IgD-negative memory B cell (primary cell): ENCODE data around the gene PIP4K2B. TPM values are rescaled to one million over a fixed set of nuclear protein-coding genes. Genes with fewer than 3 reads are reported as not detected.

Experiments used
- H3K27ac Mint-ChIP-seq, 3 donors: one replicate each; pipeline ENCODE4 v1.8.0; 2020 to 2022; ENCODE audit warnings: mild to moderate bottlenecking in 3 of 3, mixed read lengths in 3 of 3, moderate library complexity in 1 of 3
- H3K27me3 Mint-ChIP-seq: one replicate; pipeline ENCODE4 v1.8.0; 2021; ENCODE audit warnings: mixed read lengths
- H3K36me3 Mint-ChIP-seq: one replicate; pipeline ENCODE4 v1.8.0; 2020; ENCODE audit warnings: mild to moderate bottlenecking, mixed read lengths
- H3K4me1 Mint-ChIP-seq, 3 donors: one replicate each; pipeline ENCODE4 v1.8.0; 2020 to 2022; ENCODE audit warnings: mixed read lengths in 3 of 3, mild to moderate bottlenecking in 1 of 3
- H3K4me3 Mint-ChIP-seq, 4 donors: one replicate each; pipeline ENCODE4 v1.8.0; 2020 to 2022; ENCODE audit warnings: mild to moderate bottlenecking in 4 of 4, mixed read lengths in 4 of 4, moderate library complexity in 3 of 4
- H3K9me3 Mint-ChIP-seq, 3 donors: one replicate each; pipeline ENCODE4 v1.8.0; 2020 to 2021; ENCODE audit warnings: mixed read lengths in 3 of 3, mild to moderate bottlenecking in 1 of 3
- polyA plus RNA-seq: library from polyadenylated mRNA; unstranded; fragments of 300-500 nt; fragmentation: Illumina TruSeq; gene quantifications from one replicate; pipeline ENCODE4 v1.2.3, GENCODE V29; 2021

The PIP4K2B gene
- polyA plus RNA-seq, 1 donor from 2014 or later, result 11.5 TPM

DNA sequence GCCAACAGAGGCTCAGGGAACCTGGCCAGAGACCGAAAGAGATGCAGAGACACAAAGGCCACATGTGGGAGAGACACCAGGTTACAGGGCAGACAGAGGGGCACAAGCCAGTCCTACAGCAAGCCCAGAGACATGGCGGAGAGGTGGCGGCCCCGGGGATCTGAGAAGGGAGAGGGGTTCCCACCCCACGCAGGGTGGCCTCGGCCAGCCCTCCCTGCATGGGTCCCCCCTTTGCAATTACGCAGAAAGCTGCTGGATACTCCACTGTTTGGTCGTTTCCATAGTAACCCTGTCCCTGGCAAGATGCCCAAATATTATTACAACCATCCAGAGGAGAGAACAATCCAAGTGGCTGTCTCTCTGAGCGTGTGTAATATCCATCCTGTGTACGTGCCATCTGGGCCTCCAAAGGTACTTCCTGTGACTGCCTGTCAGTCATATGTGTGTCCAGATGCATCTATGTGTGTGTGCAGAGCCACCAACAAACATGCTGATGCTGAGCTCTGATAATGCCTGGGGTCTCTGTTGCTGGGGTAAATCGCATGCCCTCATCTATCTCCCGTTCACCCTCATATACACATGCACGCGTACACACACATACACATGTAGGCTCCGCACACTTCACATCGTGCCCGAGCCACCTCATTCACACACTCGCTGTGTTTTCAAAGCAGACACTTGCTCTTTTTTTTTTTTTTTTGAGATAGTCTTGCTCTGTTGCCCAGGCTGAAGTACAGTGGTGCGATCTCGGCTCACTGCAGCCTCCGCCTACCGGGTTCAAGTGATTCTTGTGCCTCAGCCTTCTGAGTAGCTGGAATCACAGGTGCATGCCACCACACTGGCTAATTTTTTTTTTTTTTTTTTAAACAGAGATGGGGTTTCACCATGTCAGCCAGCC is 56.7 kb downstream of the PIP4K2B start:
- Mint-ChIP-seq H3K9me3 (no peaks in the 10 kb centered on the region), H3K27me3 (peaks cover 23% of the 10 kb centered on the region), H3K4me3 (no peak overlapping the region), H3K4me1 (peaks cover 9 to 13% (median 11%) of the 10 kb centered on the region in 3 donors), H3K36me3 (no peaks in the 10 kb centered on the region), H3K27ac (no peak overlapping the region)

GRCh38 chr17:38741921-38742410 is 57.4 kb downstream of the PIP4K2B start:
- Mint-ChIP-seq H3K4me3 (no peak overlapping the region), H3K36me3 (no peaks in the 10 kb centered on the region), H3K9me3 (no peaks in the 10 kb centered on the region), H3K4me1 (peaks cover 9 to 13% (median 11%) of the 10 kb centered on the region in 3 donors), H3K27me3 (peaks cover 23% of the 10 kb centered on the region), H3K27ac (peak overlapping the region in 1 of 3 donors; percentile 73)

- Mint-ChIP-seq H3K27ac (no peak overlapping the region), H3K4me1 (peaks cover 5 to 8% (median 7%) of the 10 kb centered on the region in 3 donors), H3K36me3 (no peaks in the 10 kb centered on the region), H3K27me3 (peaks cover 18% of the 10 kb centered on the region), H3K4me3 (no peak overlapping the region), H3K9me3 (no peaks in the 10 kb centered on the region)
Measured at GRCh38 chr17:38741461-38741860, 57.9 kb downstream of the PIP4K2B start.

DNA sequence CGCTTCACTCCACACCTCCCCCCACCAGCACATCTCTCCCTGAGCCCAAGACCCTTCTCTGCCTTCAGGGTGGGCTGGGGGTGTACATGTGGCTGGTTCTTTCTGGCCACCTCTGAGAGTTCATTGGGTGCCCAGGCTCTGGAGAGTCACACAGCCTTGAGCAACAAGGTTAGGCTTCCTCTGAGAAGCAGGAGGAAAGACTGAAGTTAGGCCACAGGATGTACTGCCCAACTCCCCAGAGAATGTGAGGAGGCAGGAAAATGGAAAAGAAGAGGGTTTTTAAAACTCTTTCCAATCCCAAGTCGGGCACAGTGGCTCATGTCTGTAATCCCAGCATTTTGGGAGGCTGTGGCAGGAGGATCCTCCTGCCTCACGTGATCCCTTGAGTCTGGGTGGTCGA is 58.5 kb downstream of the PIP4K2B start:
- Mint-ChIP-seq H3K27me3 (peaks cover 11% of the 10 kb centered on the region), H3K27ac (no peak overlapping the region), H3K9me3 (no peaks in the 10 kb centered on the region), H3K36me3 (no peaks in the 10 kb centered on the region), H3K4me1 (peaks cover 0 to 4% (median under 1%) of the 10 kb centered on the region in 3 donors), H3K4me3 (no peak overlapping the region)

DNA sequence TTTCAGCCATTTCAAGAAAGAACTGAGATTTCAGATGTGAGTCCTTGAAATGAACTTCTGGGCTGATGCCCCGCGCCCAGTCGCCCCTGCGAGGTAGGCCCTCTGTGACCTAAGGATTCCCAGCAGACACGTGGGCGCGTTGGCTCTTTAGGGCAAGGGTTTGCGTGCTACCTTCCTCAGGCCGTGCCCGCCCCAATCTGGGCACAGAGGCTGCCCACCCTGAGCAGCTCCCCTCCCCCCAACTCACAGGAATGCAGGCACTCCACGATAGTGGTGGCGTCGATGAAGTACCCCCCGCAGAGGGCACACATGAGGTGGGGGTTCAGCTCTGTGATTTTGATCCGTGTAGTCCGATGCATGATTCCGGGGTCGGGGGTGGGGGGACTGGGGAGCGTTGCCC is 59.3 kb downstream of the PIP4K2B start:
- Mint-ChIP-seq H3K4me1 (peaks cover 0 to 4% (median under 1%) of the 10 kb centered on the region in 3 donors), H3K27me3 (peaks cover 11% of the 10 kb centered on the region), H3K36me3 (no peaks in the 10 kb centered on the region), H3K4me3 (no peak overlapping the region), H3K27ac (no peak overlapping the region), H3K9me3 (no peaks in the 10 kb centered on the region)

DNA sequence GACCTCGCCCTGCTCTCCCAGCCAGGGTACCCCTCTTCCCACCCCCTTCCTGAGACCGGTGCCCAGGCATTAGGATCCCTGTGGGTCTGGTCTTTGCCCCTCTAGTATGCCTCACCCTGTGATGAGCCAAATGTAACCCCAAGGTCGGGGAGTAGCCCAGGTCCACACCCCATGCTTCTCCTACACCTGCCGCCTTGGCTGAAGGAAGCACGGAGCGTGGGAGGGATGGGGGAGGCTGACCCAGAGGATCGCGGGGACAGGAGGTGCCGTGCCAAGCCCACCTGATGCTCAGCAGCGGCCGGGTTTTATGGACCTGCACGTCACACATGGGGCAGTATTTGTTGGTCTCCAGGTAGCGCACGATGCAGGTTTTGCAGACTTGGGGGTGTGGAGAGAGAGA is 60.1 kb downstream of the PIP4K2B start:
- H3K36me3 Mint-ChIP-seq, result peaks cover 2% of the 10 kb centered on the region

DNA sequence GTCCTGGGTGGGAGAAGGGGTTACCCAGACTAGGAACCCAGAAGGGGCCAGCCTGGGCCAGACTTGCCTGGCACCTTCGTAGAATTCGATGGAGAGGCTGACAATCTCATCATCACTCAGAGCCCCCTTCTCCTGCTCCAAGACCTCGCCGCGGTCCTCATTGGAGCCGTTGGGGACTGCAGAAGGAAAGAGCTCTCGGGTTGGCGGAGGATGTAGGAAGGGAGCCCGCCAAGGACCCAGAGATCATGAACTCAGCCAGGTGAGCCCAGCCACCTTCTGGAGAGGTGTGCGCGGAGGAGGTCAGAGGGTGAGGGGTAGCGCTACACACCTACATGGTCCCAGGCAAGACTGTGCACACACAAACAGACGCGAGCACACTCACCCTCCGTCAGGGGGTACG is 60.7 kb downstream of the PIP4K2B start:
- H3K4me1 Mint-ChIP-seq, result peaks cover 0 to 6% (median 4%) of the 10 kb centered on the region in 3 donors
- H3K36me3 Mint-ChIP-seq, result peaks cover 2% of the 10 kb centered on the region
- H3K27ac Mint-ChIP-seq, result no peak overlapping the region
- H3K27me3 Mint-ChIP-seq, result peaks cover 7% of the 10 kb centered on the region
- H3K9me3 Mint-ChIP-seq, result no peaks in the 10 kb centered on the region
- no peak overlapping the region for H3K4me3 Mint-ChIP-seq

More for the DNA sequence above, 60.1 kb downstream of the PIP4K2B start:
- H3K9me3 Mint-ChIP-seq, result no peaks in the 10 kb centered on the region
- no peak overlapping the region for H3K4me3 Mint-ChIP-seq
- no peak overlapping the region for H3K27ac Mint-ChIP-seq
- H3K4me1 Mint-ChIP-seq, result peaks cover 0 to 5% (median 4%) of the 10 kb centered on the region in 3 donors
- H3K27me3 Mint-ChIP-seq, result peaks cover 7% of the 10 kb centered on the region

DNA sequence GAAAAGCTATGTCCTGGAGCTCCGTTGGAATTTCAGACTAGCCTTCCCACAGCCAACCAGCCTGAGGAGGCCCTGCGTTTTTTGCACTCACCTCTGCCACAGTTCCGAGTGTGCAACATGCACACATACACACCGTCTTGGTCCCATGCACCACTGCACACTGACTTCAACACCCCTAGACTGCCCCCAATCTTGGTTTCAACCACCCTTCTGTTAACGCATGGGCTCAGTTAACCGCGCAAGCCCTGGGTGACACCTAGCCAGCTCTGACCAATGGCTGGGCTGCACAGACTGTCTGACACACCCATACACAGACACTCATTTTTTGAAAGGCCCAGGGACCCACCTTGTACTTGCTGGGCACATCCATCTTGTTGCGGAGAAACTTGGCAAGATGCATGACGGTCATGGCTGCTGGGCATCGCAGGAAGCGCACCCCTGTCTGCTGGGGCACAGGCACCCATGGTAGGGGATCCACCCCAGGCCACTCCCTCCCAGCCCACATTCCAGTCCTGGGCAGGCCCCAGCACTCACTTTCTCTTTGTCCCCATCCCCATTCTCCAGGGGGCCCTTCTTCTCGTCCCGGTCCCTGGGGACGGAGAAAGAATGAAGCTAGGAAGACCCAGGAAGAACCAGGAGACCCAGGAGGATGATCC is 61.2 kb downstream of the PIP4K2B start:
- peaks cover 7% of the 10 kb centered on the region for H3K27me3 Mint-ChIP-seq
- peak overlapping the region in 1 of 4 donors; percentile 56 for H3K4me3 Mint-ChIP-seq

DNA sequence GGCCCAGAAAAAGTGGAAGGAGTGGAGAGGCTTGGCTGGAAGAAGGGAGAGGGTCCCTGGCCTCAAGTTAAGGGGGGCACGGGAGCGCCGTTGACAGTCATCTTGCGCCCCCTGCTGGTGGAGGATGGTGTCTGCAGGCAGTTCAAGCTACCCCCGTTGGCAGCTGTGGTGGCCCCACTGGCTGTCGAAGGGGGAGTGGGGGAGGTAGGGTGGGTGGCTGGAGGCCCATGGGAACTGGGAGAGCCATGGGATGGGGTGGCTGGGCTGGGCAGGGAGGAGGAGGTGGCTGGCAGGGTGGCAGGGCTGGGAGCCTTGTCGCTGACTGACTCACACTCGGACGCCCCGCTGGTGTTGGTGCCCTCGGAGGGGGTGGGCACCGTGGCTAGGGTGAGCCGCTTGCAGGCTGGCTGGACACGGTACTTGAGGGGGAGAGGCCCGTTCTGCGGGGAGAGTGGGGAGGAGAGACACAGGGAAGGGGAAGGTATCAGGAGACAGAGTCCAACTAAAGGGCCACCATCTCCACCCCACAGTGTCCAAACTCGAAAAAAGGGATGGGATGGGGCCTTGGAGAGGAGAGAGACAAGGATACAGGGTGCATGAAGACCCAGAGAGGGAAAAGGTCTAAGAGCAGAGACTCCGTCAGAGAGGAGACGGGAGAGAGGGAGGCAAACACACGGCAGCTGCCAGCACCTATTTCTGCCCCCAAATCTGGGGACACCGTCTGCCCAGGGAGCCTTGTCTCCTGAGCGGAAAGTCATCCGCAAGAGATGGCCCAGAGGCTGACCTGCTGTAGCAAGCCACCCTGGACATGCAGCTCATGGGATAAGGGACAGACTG is 64.0 kb downstream of the PIP4K2B start:
- Mint-ChIP-seq H3K36me3 (peaks cover 2% of the 10 kb centered on the region), H3K4me3 (peak overlapping the region in 2 of 4 donors; percentile 10 to 12), H3K4me1 (peaks cover 7 to 19% (median 7%) of the 10 kb centered on the region in 3 donors), H3K27ac (peak overlapping the region in 1 of 3 donors; percentile 22), H3K9me3 (no peaks in the 10 kb centered on the region), H3K27me3 (peaks cover 4% of the 10 kb centered on the region)

More for the DNA sequence above, 61.2 kb downstream of the PIP4K2B start:
- Mint-ChIP-seq H3K27ac (no peak overlapping the region), H3K36me3 (peaks cover 2% of the 10 kb centered on the region), H3K9me3 (no peaks in the 10 kb centered on the region), H3K4me1 (peaks cover 0 to 7% (median 4%) of the 10 kb centered on the region in 3 donors)

GRCh38 chr17:38733982-38734973 is 65.1 kb downstream of the PIP4K2B start:
- Mint-ChIP-seq H3K9me3 (no peaks in the 10 kb centered on the region), H3K4me3 (peak overlapping the region in 1 of 4 donors; percentile 60), H3K4me1 (peaks cover 7 to 23% (median 11%) of the 10 kb centered on the region in 3 donors), H3K27ac (peak overlapping the region in 2 of 3 donors; percentile 71 to 75), H3K36me3 (peaks cover 2% of the 10 kb centered on the region), H3K27me3 (peaks cover 3% of the 10 kb centered on the region)

DNA sequence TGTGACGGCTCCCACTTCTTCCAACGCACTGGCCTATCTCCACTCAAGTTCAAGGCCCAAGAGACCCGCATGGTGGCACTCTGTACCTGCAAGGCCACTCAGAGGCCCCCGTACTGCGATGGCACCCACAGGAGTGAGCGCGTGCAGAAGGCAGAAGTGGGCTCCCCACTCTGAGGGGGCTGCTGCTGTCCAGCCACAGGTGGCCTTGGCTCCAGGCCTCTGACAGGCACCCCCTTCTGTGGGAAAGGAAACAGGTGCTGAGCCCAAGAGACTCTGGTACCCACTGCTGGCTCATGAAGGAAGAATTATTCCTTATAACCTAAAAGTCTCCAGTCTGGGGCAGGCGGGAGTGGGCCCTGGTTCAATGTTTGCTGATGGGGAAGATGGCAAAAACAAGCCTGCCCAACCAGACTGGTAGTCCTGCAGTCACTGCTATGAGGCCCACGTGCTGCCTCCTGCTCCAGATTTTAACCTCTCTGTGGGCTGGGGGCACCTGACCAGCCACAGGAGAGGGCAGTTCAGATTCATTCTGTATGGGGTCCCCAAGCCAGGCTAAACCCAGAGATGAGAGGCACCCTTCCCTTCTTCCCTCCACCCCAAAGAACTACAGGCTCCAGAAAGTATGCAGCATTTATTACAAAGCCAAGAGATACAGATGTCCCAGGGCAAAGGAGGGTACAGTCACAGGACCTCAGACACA is 65.9 kb downstream of the PIP4K2B start:
- H3K36me3 Mint-ChIP-seq, result peaks cover 2% of the 10 kb centered on the region
- H3K27ac Mint-ChIP-seq, result peak overlapping the region in 2 of 3 donors; percentile 71 to 78
- H3K4me1 Mint-ChIP-seq, result peaks cover 7 to 30% (median 14%) of the 10 kb centered on the region in 3 donors
- no peaks in the 10 kb centered on the region for H3K9me3 Mint-ChIP-seq
- peak overlapping the region in 1 of 4 donors; percentile 60 for H3K4me3 Mint-ChIP-seq
- peaks cover 1% of the 10 kb centered on the region for H3K27me3 Mint-ChIP-seq

GRCh38 chr17:38732376-38733281 is 66.7 kb downstream of the PIP4K2B start:
- H3K9me3 Mint-ChIP-seq, result no peaks in the 10 kb centered on the region
- peak overlapping the region; percentile 71 to 83 (median 78) for H3K27ac Mint-ChIP-seq
- peak overlapping the region in 1 of 4 donors; percentile 82 for H3K4me3 Mint-ChIP-seq
- peaks cover 1% of the 10 kb centered on the region for H3K27me3 Mint-ChIP-seq
- H3K36me3 Mint-ChIP-seq, result peaks cover 2% of the 10 kb centered on the region
- peaks cover 15 to 35% (median 22%) of the 10 kb centered on the region in 3 donors for H3K4me1 Mint-ChIP-seq
